Keratinocyte (primary cell): ENCODE data around the gene C1R.

Experiments used
- EZH2 ChIP-seq: IDR thresholded peaks from one replicate; pipeline ENCODE4 v1.6.1; 2012; ENCODE audit warnings: inconsistent platforms, mild to moderate bottlenecking, low read length, moderate library complexity
- TF ChIP-seq, protein P1 (sequence below), 3 experiments: IDR thresholded peaks in 1 of 3; conservative IDR thresholded peaks in 1 of 3; optimal IDR thresholded peaks in 1 of 3; 2 replicates in 2 of 3; 3 replicates in 1 of 3; pipeline versions ENCODE3 to v1.5.1; 2011; ENCODE audit warnings: low read length in 3 of 3, mild to moderate bottlenecking in 3 of 3, moderate library complexity in 2 of 3, control low read depth in 1 of 3, inconsistent platforms in 1 of 3; ENCODE audit not compliant: insufficient read depth in 2 of 3; ENCODE audit errors: extremely low read depth in 1 of 3

DNA sequence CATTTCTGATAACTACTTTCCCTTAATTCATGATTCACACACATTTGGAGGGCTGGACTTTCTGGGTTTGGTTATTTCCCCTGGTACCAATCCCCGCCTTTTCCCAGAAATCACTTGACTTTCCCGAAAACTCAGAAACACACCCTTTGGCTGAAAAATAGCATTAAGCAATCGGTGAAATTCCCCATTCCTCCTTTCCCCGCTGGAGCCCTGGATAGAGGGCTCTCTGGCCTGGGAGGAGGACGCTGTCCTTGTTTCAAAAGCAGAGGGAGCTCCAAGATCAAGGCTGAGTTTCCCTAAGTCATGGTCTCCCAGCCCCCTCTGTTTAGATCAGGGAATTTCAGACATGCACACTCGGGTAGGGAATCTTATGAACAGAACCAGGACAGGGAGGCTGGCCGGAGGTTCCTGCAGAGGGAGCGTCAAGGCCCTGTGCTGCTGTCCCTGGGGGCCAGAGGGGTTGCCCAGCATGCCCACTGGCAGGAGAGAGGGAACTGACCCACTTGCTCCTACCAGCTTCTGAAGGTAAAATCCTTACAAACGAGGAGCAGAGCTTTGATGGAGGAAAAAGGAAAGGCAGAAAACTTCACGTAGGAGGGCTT is 31.8 kb downstream of the C1R start, which contains the start of gene C1S:
- TF ChIP-seq, protein P1, sequence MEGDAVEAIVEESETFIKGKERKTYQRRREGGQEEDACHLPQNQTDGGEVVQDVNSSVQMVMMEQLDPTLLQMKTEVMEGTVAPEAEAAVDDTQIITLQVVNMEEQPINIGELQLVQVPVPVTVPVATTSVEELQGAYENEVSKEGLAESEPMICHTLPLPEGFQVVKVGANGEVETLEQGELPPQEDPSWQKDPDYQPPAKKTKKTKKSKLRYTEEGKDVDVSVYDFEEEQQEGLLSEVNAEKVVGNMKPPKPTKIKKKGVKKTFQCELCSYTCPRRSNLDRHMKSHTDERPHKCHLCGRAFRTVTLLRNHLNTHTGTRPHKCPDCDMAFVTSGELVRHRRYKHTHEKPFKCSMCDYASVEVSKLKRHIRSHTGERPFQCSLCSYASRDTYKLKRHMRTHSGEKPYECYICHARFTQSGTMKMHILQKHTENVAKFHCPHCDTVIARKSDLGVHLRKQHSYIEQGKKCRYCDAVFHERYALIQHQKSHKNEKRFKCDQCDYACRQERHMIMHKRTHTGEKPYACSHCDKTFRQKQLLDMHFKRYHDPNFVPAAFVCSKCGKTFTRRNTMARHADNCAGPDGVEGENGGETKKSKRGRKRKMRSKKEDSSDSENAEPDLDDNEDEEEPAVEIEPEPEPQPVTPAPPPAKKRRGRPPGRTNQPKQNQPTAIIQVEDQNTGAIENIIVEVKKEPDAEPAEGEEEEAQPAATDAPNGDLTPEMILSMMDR (optimal IDR thresholded peaks at IDR 0.05 in 1 of 3, IDR thresholded peaks at IDR 0.05 in 1 of 3, conservative IDR thresholded peaks at IDR 0.05 in 1 of 3; ENCODE audit: extremely low read depth in 1 of 3, insufficient read depth in 2 of 3, low read length in 3 of 3): peak; percentile 77 to 90 (median 83)
- no peak for TF ChIP-seq EZH2
